A549 (cell line): Measurements from ENCODE around the gene CCR1. TPM values are rescaled to one million over a fixed set of nuclear protein-coding genes. Genes with fewer than 3 reads are reported as not detected.

Experiments
- ATAC-seq, 2 experiments: fragments of 200-7000 bp in 1 of 2; fragments of >200 bp in 1 of 2; cut with Nextera tagmentation in 1 of 2; cut with Tn5 transposase in 1 of 2; 3 replicates each; pipeline versions ENCODE4 v1.8.0 to v1.9.1; 2018 to 2020; ENCODE audit warnings: mild to moderate bottlenecking in 1 of 2, moderate library complexity in 1 of 2
- CTCF ChIA-PET: fragments of 300-600 bp; sonication (Branson Sonifier 250); formaldehyde crosslinking; extraction: SDS; loops from one replicate; lab custom pipeline; 2021; ENCODE audit warnings: antibody characterized with exemption, inconsistent platforms; lab: Yijun Ruan, JAX
- POLR2A ChIA-PET: fragments of 350-600 bp; formaldehyde crosslinking; extraction: SDS; loops from one replicate; lab custom pipeline; 2021; ENCODE audit warnings: antibody characterized with exemption, inconsistent platforms; lab: Yijun Ruan, JAX
- DNase-seq, 2 experiments: peaks; one replicate each; pipeline versions ENCODE4 v3.0.0 to v3.0.0-alpha.2; 2011 to 2016; ENCODE audit warnings: low read depth in 1 of 2, low spot score in 1 of 2
- FAIRE-seq: peaks from 2 replicates; lab custom pipeline; 2011; peaks lifted over from hg19 to GRCh38; lab: Jason Lieb, UNC
- H3K27ac ChIP-seq, 2 experiments: fragments of >200 bp; sonication (Bioruptor Twin); formaldehyde crosslinking; 3 replicates each; pipeline ENCODE4 v1.5.1; 2016 to 2017
- H3K4me1 ChIP-seq: fragments of >200 bp; sonication (Bioruptor Twin); formaldehyde crosslinking; 3 replicates; pipeline ENCODE4 v1.6.1; 2016
- H3K4me2 ChIP-seq: fragments of >200 bp; sonication (Bioruptor Twin); formaldehyde crosslinking; 3 replicates; pipeline ENCODE4 v1.6.1; 2016
- H3K4me3 ChIP-seq: fragments of >200 bp; sonication (Bioruptor Twin); formaldehyde crosslinking; 3 replicates; pipeline ENCODE4 v1.5.1; 2016
- H3K9me3 ChIP-seq: fragments of >200 bp; sonication (Bioruptor Twin); formaldehyde crosslinking; 3 replicates; pipeline ENCODE4 v1.6.1; 2016
- CEBPB ChIP-seq, 2 experiments: fragments of >200 bp in 1 of 2; sonication (Bioruptor Twin) in 1 of 2; formaldehyde crosslinking in 1 of 2; IDR thresholded peaks; 2 replicates each; pipeline ENCODE4 v1.6.1; 2012 to 2016
- CHD2 ChIP-seq: fragments of 150-350 bp; IDR thresholded peaks from 2 replicates; pipeline ENCODE4 v1.6.1; 2014; ENCODE audit warnings: low read length; ENCODE audit not compliant: partially characterized antibody
- EHF ChIP-seq: fragments of 250-450 bp; sonication (Bioruptor Pico); IDR thresholded peaks from 2 replicates; pipeline ENCODE4 v1.5.0; 2020; ENCODE audit warnings: mild to moderate bottlenecking
- EHMT2 ChIP-seq: fragments of 200-600 bp; sonication (generic); IDR thresholded peaks from 2 replicates; pipeline ENCODE4 v1.6.1; 2016; ENCODE audit warnings: antibody characterized with exemption, low read depth, mild to moderate bottlenecking, moderate library complexity
- ELK1 ChIP-seq: fragments of 150-350 bp; IDR thresholded peaks from 2 replicates; pipeline ENCODE4 v1.6.1; 2014; ENCODE audit warnings: low read depth, mild to moderate bottlenecking, low read length
- ESRRA ChIP-seq: fragments of 150-350 bp; IDR thresholded peaks from 2 replicates; pipeline ENCODE4 v1.6.1; 2014; ENCODE audit warnings: mild to moderate bottlenecking, low read length, borderline replicate concordance
- FOSB ChIP-seq: fragments of 250-450 bp; sonication (Bioruptor Pico); IDR thresholded peaks from 2 replicates; pipeline ENCODE4 v1.5.0; 2020; ENCODE audit warnings: mild to moderate bottlenecking, moderate library complexity
- HES2 ChIP-seq: fragments of >200 bp; sonication (Bioruptor Twin); formaldehyde crosslinking; IDR thresholded peaks from 2 replicates; pipeline ENCODE4 v1.6.1; 2016
- JUN ChIP-seq, 2 experiments: fragments of >200 bp; sonication (Bioruptor Twin); formaldehyde crosslinking; IDR thresholded peaks; 2 replicates in 1 of 2; 3 replicates in 1 of 2; pipeline ENCODE4 v1.6.1; 2016 to 2017
- KDM5A ChIP-seq: fragments of 200-600 bp; sonication (generic); IDR thresholded peaks from 2 replicates; pipeline ENCODE4 v1.6.1; 2016; ENCODE audit warnings: antibody characterized with exemption, mild to moderate bottlenecking
- MAX ChIP-seq: IDR thresholded peaks from 2 replicates; pipeline ENCODE4 v1.6.1; 2012
- RCOR1 ChIP-seq: fragments of 150-350 bp; IDR thresholded peaks from 2 replicates; pipeline ENCODE4 v1.6.1; 2014; ENCODE audit warnings: antibody characterized with exemption, low read length, low read depth
- REST ChIP-seq: fragments of 200-600 bp; sonication (generic); IDR thresholded peaks from 2 replicates; pipeline ENCODE4 v1.6.1; 2016; ENCODE audit warnings: antibody characterized with exemption, mild to moderate bottlenecking, moderate library complexity
- SMC3 ChIP-seq: fragments of >200 bp; sonication (Bioruptor Twin); formaldehyde crosslinking; IDR thresholded peaks from 3 replicates; pipeline ENCODE4 v1.6.1; 2018; ENCODE audit warnings: inconsistent platforms
- SREBF2 ChIP-seq: fragments of 450-650 bp; IDR thresholded peaks from 2 replicates; pipeline ENCODE4 v1.6.1; 2014; ENCODE audit warnings: mild to moderate bottlenecking, moderate library complexity
- ZNF302 ChIP-seq: fragments of 250-450 bp; sonication (Bioruptor Pico); IDR thresholded peaks from 2 replicates; pipeline ENCODE4 v1.9.0; 2021; ENCODE audit warnings: inconsistent platforms, mild to moderate bottlenecking, moderate library complexity
- ZSCAN20 ChIP-seq: fragments of 250-450 bp; sonication (Bioruptor Pico); IDR thresholded peaks from 2 replicates; pipeline ENCODE4 v1.8.0; 2022; ENCODE audit warnings: mild to moderate bottlenecking, moderate library complexity
- WGBS: methylation state at CpG from one replicate; pipeline ENCODE4 v1.1.6; 2017; ENCODE audit errors: missing lambda C conversion rate; 5-methylcytosine and 5-hydroxymethylcytosine counted together
- polyA plus RNA-seq, 4 experiments: library from polyadenylated mRNA; depleted of rRNA in 3 of 4; stranded (reverse); fragments of >200 nt; fragmentation: RNase III in 1 of 4; extraction: RNeasy Plus Mini Kit Qiagen cat#74134 plus additional on column Dnase treatment in 1 of 4; gene quantifications; 2 replicates in 3 of 4; 3 replicates in 1 of 4; pipeline ENCODE4 v1.2.3, GENCODE V29; 2011 to 2017
- TF ChIP-seq, protein P1 (sequence below): fragments of 450-650 bp; IDR thresholded peaks from 2 replicates; pipeline ENCODE4 v1.6.1; 2014; ENCODE audit warnings: antibody characterized with exemption

Gene CCR1
- polyA plus RNA-seq, 2 of the 4 experiments (the other 2 are of a cell fraction) = 0.03 TPM; not detected in 1

DNA sequence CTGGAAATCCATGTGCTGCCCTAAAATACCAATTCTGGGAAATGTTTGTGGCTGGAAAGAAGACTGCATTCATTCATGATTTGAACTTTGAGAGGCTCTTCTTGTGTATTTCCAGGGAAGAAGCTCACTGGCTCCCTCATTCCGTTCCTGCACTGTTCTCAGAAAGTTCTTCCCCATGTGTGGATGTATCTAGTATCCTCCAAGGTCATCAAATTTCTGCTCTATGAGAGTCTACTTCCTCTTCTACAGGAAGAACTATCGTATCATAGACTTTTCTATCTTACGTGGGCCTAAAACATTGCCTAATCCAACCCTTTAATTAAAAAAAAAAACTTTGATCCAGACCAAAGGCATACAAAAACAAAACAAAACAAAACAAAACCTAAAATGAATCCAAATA lies 37.0 kb upstream of the CCR1 start (continued):
- TF ChIP-seq ZNF302 (CRISPR knock-in tag) = no peak
- TF ChIP-seq FOSB (CRISPR knock-in tag) = no peak
- no peak for TF ChIP-seq ELK1

GRCh38 chr3:46243560-46243959 lies 35.4 kb upstream of the CCR1 start:
- POLR2A ChIA-PET = no interaction called here
- TF ChIP-seq EHF (CRISPR knock-in tag) = no peak
- TF ChIP-seq JUN (IDR thresholded peaks at IDR 0.05) = no peak
- TF ChIP-seq CHD2 = no peak
- TF ChIP-seq HES2 = no peak
- Histone ChIP-seq H3K27ac (no peak overlapping the region), H3K9me3 (no peaks in the 10 kb centered on the region), H3K4me2 (no peak overlapping the region), H3K4me3 (no peak overlapping the region), H3K4me1 (no peaks in the 10 kb centered on the region)
- FAIRE-seq (no peak), ATAC-seq (no peak), DNase-seq (no peak)
- WGBS = 17% methylated on average over 2 of the region's 2 CpGs
- CTCF ChIA-PET = no interaction called here

DNA sequence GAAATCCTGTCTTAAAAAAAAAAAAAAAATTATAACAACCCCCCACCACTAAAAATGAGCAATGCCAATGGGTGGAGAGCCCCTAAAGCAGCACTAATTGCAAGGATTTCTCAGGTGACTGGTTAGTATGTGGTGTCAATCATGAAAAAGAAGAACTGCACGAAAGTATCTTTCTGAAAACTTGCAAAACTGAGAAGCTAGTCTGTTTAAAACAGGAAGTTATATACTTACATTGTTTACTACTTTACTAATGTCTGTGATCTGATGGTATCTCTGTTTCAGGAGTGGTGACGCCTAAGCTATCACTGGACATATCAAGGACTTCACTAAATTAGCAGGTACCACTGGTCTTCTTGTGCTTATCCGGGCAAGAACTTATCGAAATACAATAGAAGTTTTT lies 34.0 kb upstream of the CCR1 start, which contains the start of gene CCR3:
TSS of gene CCR3 (plus strand) at position 341 of the 400 bp plus-strand sequence. CDS start 22,699 bp downstream, outside the sequence.
- Histone ChIP-seq H3K9me3 (no peaks in the 10 kb centered on the region), H3K27ac (no peak within 1 kb of the TSS), H3K4me1 (no peaks in the 10 kb centered on the region), H3K4me2 (no peak within 1 kb of the TSS), H3K4me3 (no peak within 1 kb of the TSS)
- FAIRE-seq = no peak
- ChIA-PET POLR2A (no interaction called here), CTCF (no interaction called here)
- no peak for DNase-seq
- WGBS = 12% methylated on average over 4 of the region's 4 CpGs
- TF ChIP-seq ZNF302 (CRISPR knock-in tag) (no peak), FOSB (CRISPR knock-in tag) (no peak)
- ATAC-seq = no peak

- POLR2A ChIA-PET = no interaction called here
- H3K27ac ChIP-seq = no peak overlapping the region
- H3K4me1 ChIP-seq = no peaks in the 10 kb centered on the region
- WGBS = 3% methylated on average over 2 of the region's 2 CpGs
- no peak overlapping the region for H3K4me2 ChIP-seq
- ATAC-seq (no peak), DNase-seq (no peak), FAIRE-seq (no peak)
- TF ChIP-seq ESRRA (no peak), SMC3 (no peak), SREBF2 (no peak), REST (no peak), HES2 (no peak), CEBPB (IDR thresholded peaks at IDR 0.05) (no peak), RCOR1 (no peak), ZSCAN20 (no peak), MAX (no peak), EHMT2 (no peak), KDM5A (no peak)
- TF ChIP-seq, protein P1, sequence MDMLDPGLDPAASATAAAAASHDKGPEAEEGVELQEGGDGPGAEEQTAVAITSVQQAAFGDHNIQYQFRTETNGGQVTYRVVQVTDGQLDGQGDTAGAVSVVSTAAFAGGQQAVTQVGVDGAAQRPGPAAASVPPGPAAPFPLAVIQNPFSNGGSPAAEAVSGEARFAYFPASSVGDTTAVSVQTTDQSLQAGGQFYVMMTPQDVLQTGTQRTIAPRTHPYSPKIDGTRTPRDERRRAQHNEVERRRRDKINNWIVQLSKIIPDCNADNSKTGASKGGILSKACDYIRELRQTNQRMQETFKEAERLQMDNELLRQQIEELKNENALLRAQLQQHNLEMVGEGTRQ = no peak
- TF ChIP-seq, all 56 proteins: peak for 0
- no peaks in the 10 kb centered on the region for H3K9me3 ChIP-seq
- H3K4me3 ChIP-seq = no peak overlapping the region
- CTCF ChIA-PET = no interaction called here
Observed at GRCh38 chr3:46239952-46240351, 31.8 kb upstream of the CCR1 start.
